Tibial nerve (tissue), 4 donors: Measurements from ENCODE around the gene EFNA5.

ENCODE experiments used
- EP300 ChIP-seq, 2 donors: sonication (generic); formaldehyde crosslinking; IDR thresholded peaks; one replicate each; pipeline ENCODE4 v1.6.1; 2017; ENCODE audit warnings: antibody characterized with exemption in 2 of 2, mild to moderate bottlenecking in 1 of 2
- POLR2A ChIP-seq, 2 donors: fragments of 450-650 bp; IDR thresholded peaks; one replicate each; pipeline ENCODE4 v1.6.1; 2017; ENCODE audit warnings: antibody characterized with exemption in 2 of 2, mild to moderate bottlenecking in 2 of 2, moderate library complexity in 2 of 2
- TF ChIP-seq, protein P1 (sequence below), 5 experiments: fragments of 200-600 bp in 3 of 5; fragments of 450-650 bp in 2 of 5; sonication (generic) in 3 of 5; IDR thresholded peaks; one replicate each; pipeline ENCODE4 v1.5.1; 2016 to 2019; ENCODE audit warnings: antibody characterized with exemption in 5 of 5, mild to moderate bottlenecking in 3 of 5, moderate library complexity in 2 of 5

DNA sequence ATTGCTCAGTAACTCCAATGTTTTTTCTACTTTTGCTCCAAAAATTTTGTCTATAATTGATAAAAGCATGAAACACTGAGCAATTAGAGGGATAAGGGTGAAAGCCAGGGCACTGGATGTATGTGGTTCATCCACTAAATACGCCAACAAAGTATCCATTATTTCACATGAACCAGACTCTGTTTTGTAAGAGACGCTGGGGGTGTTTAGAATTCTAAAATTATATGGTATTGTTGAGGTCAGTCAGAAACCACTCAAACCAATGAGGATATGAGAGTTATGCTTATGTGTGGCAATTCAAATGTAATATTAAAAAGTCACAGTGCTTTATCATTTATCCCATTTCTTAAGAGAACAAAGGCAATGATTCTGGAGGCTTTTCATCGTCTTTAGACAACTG is 220.2 kb downstream of the EFNA5 start:
- TF ChIP-seq POLR2A (IDR thresholded peaks at IDR 0.05) (no peak), EP300 (IDR thresholded peaks at IDR 0.05) (no peak)
- TF ChIP-seq, protein P1, sequence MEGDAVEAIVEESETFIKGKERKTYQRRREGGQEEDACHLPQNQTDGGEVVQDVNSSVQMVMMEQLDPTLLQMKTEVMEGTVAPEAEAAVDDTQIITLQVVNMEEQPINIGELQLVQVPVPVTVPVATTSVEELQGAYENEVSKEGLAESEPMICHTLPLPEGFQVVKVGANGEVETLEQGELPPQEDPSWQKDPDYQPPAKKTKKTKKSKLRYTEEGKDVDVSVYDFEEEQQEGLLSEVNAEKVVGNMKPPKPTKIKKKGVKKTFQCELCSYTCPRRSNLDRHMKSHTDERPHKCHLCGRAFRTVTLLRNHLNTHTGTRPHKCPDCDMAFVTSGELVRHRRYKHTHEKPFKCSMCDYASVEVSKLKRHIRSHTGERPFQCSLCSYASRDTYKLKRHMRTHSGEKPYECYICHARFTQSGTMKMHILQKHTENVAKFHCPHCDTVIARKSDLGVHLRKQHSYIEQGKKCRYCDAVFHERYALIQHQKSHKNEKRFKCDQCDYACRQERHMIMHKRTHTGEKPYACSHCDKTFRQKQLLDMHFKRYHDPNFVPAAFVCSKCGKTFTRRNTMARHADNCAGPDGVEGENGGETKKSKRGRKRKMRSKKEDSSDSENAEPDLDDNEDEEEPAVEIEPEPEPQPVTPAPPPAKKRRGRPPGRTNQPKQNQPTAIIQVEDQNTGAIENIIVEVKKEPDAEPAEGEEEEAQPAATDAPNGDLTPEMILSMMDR (IDR thresholded peaks at IDR 0.05), result no peak
